Stimulated activated CD8-positive, alpha-beta memory T cell treated with anti-CD3 and anti-CD28 coated beads, Interleukin-15, amount 100 ng/mL, for 1 hour (primary cell): ENCODE results near the gene PSAPL1.

ENCODE experiments used
- DNase-seq: peaks from one replicate; pipeline ENCODE4 v3.0.0-alpha.2; 2020; ENCODE audit warnings: low read depth

PSAPL1 gene

DNA sequence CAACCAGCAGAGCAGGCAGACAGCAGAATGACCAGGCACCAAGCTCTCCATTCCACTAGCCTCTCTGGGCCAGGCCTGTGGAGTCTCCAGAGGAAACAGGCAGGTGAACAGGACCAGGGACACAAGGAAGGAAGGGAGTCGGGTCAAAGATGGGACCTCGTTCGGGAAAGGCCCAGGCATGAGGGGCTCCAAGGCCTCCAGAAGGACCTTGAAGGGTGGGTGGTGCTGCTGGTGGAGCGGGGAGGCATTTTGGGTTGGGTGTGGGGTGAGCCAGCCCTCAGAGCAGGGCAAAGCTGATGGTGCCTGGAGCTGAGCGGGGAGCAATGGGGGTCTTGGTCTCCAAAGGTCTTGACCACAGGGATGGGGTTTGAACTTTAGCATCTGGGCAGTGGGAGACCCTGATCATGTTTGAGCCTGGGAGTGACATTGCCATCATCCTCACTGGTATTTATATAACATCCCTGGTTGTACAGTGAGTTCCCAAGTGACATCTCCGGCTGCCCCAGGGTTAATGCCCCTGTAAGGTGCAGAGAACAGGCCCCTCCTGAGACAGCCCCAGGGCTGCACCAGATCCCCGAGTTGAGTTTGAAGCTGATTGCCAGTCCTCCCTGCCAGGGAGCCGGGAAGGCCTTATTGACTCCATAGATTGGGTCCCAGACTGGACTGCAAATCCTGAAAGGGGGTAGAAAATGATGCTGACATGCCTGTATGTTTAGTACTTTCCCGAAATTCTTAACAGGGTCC is 52.7 kb downstream of the PSAPL1 start:
- no peak for DNase-seq

DNA sequence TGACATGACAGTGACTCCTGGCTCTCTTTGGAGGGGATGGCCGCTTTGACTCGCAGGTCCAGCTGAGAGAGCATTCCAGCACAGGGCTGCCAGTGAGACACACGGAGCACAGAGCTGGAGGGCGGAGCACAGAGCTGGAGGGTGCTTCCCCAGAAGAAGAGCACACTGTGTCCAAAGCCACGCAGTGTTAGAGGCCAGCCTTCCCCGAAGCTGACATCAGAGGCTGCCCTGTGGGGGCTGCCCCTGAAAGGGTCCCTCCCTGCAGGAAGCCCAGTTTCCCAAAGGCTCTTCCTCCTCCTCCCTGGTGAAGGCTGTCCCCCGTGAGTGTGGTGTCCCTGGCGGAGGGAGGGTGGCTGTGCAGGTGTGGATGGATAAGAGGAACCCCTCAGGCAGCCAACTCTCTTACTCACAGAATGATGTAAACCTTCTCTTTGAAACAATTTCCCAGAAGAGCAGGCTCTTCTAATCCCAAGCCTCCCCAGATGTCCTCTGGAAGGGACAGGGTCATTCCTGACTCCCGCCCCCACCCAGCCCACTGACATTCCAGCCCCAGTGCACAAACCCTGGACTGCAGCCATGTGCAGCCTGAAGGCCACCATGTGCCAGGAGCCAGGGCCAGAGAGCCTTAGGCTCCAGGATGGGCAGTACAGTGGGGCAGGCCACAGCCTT is 53.4 kb downstream of the PSAPL1 start:
- DNase-seq, result no peak
